GM12892 (cell line): ENCODE measurements around the gene AGAP9.
"Not testable (repeated sequence)": the region's sequence is repeated elsewhere in the genome, so short reads cannot be mapped to it uniquely, and the experiment has no call there.

Experiments used
- POLR2A ChIP-seq: IDR thresholded peaks from 2 replicates; pipeline ENCODE4 v1.6.1; 2011; ENCODE audit warnings: low read depth, low read length, control low read depth
- TAF1 ChIP-seq: IDR thresholded peaks from 2 replicates; pipeline ENCODE4 v1.6.1; 2011; ENCODE audit warnings: low read depth, mild to moderate bottlenecking, control low read depth, low read length, borderline replicate concordance

DNA sequence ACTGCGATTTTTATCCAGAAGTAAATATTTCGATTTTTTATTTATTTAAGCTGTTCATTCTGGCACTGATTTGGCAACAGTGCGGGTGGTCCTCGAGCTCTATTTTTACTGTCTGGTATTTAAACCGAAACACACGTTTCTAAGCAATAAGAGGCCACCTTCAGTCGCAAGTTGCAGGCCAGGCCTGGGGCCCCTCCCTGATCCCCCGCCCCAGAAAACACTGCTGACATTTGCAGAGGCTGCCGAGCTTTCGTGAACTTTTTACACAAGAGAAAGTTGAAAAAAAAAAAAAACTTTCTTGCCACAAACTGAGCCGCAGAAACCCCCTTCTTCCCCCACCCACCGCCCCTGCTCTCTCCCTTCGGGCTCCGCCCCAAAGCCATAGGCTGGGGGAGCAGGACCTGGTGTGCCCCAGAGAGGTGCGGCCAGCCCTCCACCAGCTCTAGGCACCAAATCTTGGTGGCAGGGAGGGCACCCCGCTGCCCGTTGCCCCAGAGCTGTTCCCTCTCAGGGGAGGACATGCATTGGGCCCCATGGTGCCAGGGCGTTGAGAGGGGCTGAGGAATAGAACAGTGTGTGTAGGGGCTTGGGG lies 42.8 kb upstream of the AGAP9 start:
- TF ChIP-seq POLR2A, TAF1: not testable (repeated sequence)
